H1 (cell line): ENCODE results near the gene MYO1D. TPM values are rescaled to one million over a fixed set of nuclear protein-coding genes. Genes with fewer than 3 reads are reported as not detected.
A peak's percentile ranks its signal among the peaks of the same experiment; 100 is the strongest.

ENCODE experiments used
- CTCF ChIA-PET: fragments of 300-600 bp; sonication (Branson Sonifier 250); formaldehyde crosslinking; loops from one replicate; lab custom pipeline; 2021; ENCODE audit not compliant: partially characterized antibody; lab: Charles Lee
- POLR2A ChIA-PET: fragments of 300-600 bp; sonication (Branson Sonifier 250); formaldehyde crosslinking; loops from one replicate; lab custom pipeline; 2021; ENCODE audit warnings: inconsistent platforms; ENCODE audit not compliant: partially characterized antibody; lab: Charles Lee
- DNase-seq, 2 experiments: peaks; one replicate each; pipeline versions ENCODE4 v3.0.0 to v3.0.0-alpha.2; 2010 to 2022; ENCODE audit warnings: low spot score in 2 of 2, low read depth in 1 of 2, mixed read lengths in 1 of 2
- FAIRE-seq: peaks from 2 replicates; lab custom pipeline; 2011; peaks lifted over from hg19 to GRCh38; lab: Jason Lieb, UNC
- H2AFZ ChIP-seq: 2 replicates; pipeline ENCODE4 v1.8.1; 2012; ENCODE audit warnings: low read length, inconsistent platforms
- H2AK5ac ChIP-seq: 2 replicates; pipeline ENCODE4 v1.6.1; 2013; ENCODE audit warnings: low read depth, low read length
- H2BK120ac ChIP-seq: replicated peaks from 2 replicates; pipeline ENCODE3; 2013; ENCODE audit warnings: low read depth, low read length, inconsistent platforms
- H2BK12ac ChIP-seq: 2 replicates; pipeline ENCODE4 v1.6.1; 2013; ENCODE audit warnings: low read depth, low read length
- H2BK15ac ChIP-seq: 2 replicates; pipeline ENCODE4 v1.6.1; 2013; ENCODE audit warnings: low read length
- H2BK20ac ChIP-seq: 2 replicates; pipeline ENCODE4 v1.6.1; 2013; ENCODE audit warnings: low read length
- H2BK5ac ChIP-seq: 2 replicates; pipeline ENCODE4 v1.6.1; 2013; ENCODE audit warnings: low read depth, low read length
- H3K14ac ChIP-seq: 2 replicates; pipeline ENCODE4 v1.6.1; 2013; ENCODE audit warnings: inconsistent platforms; ENCODE audit not compliant: insufficient read length
- H3K18ac ChIP-seq: 2 replicates; pipeline ENCODE4 v1.6.1; 2013; ENCODE audit warnings: low read length; ENCODE audit errors: extremely low read depth
- H3K23ac ChIP-seq: 2 replicates; pipeline ENCODE4 v1.6.1; 2013; ENCODE audit warnings: inconsistent platforms; ENCODE audit not compliant: insufficient read length
- H3K23me2 ChIP-seq: 2 replicates; pipeline ENCODE4 v1.6.1; 2013; ENCODE audit warnings: low read depth, low read length
- H3K27ac ChIP-seq: 2 replicates; pipeline ENCODE4 v1.6.1; 2011; ENCODE audit warnings: low read depth, low read length, inconsistent platforms
- H3K27me3 ChIP-seq, 4 experiments: replicated peaks in 1 of 4; 1 replicate in 1 of 4; 2 replicates in 3 of 4; pipeline versions ENCODE4 v1.6.1 to v1.8.1; 2011 to 2013; ENCODE audit warnings: low read length in 3 of 4, mild to moderate bottlenecking in 3 of 4, inconsistent platforms in 2 of 4, mixed read lengths in 2 of 4, moderate library complexity in 1 of 4; ENCODE audit not compliant: control insufficient read depth in 3 of 4, insufficient read depth in 3 of 4; ENCODE audit errors: extremely low read depth in 1 of 4
- H3K36me3 ChIP-seq, 4 experiments: 2 replicates each; pipeline versions ENCODE4 v1.6.1 to v1.8.1; 2011 to 2013; ENCODE audit warnings: mild to moderate bottlenecking in 4 of 4, low read length in 3 of 4, moderate library complexity in 2 of 4, control low read depth in 1 of 4, inconsistent platforms in 1 of 4; ENCODE audit not compliant: insufficient read depth in 4 of 4, control insufficient read depth in 2 of 4
- H3K4ac ChIP-seq: replicated peaks from 2 replicates; pipeline ENCODE3; 2013; ENCODE audit warnings: low read length, low read depth, mixed read lengths, inconsistent platforms; ENCODE audit not compliant: insufficient read length
- H3K4me1 ChIP-seq, 4 experiments: replicated peaks in 1 of 4; 1 replicate in 1 of 4; 2 replicates in 3 of 4; pipeline versions ENCODE4 v1.6.1 to v1.8.1; 2011 to 2013; ENCODE audit warnings: low read length in 3 of 4, inconsistent platforms in 2 of 4, mixed read lengths in 1 of 4; ENCODE audit not compliant: insufficient read depth in 4 of 4, control insufficient read depth in 3 of 4
- H3K4me2 ChIP-seq, 2 experiments: 2 replicates each; pipeline versions ENCODE4 v1.6.1 to v1.8.1; 2011 to 2013; ENCODE audit warnings: low read depth in 2 of 2, low read length in 2 of 2, control low read depth in 1 of 2, inconsistent platforms in 1 of 2, mild to moderate bottlenecking in 1 of 2; ENCODE audit not compliant: insufficient read depth in 1 of 2
- H3K4me3 ChIP-seq, 4 experiments: fragments of 200-600, 300-600 bp in 1 of 4; sonication (generic), shearing (Covaris generic), sonication (Bioruptor Twin) in 1 of 4; 2 replicates each; pipeline versions ENCODE4 v1.5.1 to v1.8.1; 2011 to 2016; ENCODE audit warnings: low read length in 4 of 4, low read depth in 3 of 4, control low read depth in 2 of 4, inconsistent platforms in 2 of 4, mild to moderate bottlenecking in 2 of 4, mixed read lengths in 1 of 4, moderate library complexity in 1 of 4; ENCODE audit not compliant: insufficient read depth in 2 of 4; ENCODE audit errors: extremely low read depth in 1 of 4
- H3K56ac ChIP-seq: replicated peaks from 2 replicates; pipeline ENCODE3; 2013; ENCODE audit warnings: low read depth, mild to moderate bottlenecking, mixed read lengths, low read length, inconsistent platforms; ENCODE audit not compliant: insufficient read length
- H3K79me1 ChIP-seq: 2 replicates; pipeline ENCODE4 v1.6.1; 2013; ENCODE audit warnings: low read depth, low read length, control low read depth
- H3K79me2 ChIP-seq, 2 experiments: 2 replicates each; pipeline versions ENCODE4 v1.6.1 to v1.8.1; 2012 to 2013; ENCODE audit warnings: low read length in 2 of 2, mild to moderate bottlenecking in 2 of 2, inconsistent platforms in 1 of 2; ENCODE audit not compliant: insufficient read depth in 2 of 2, control insufficient read depth in 1 of 2
- H3K9ac ChIP-seq, 4 experiments: replicated peaks in 1 of 4; 1 replicate in 1 of 4; 2 replicates in 3 of 4; pipeline versions ENCODE4 v1.6.1 to v1.8.1; 2011 to 2013; ENCODE audit warnings: low read depth in 3 of 4, low read length in 3 of 4, control low read depth in 2 of 4, mild to moderate bottlenecking in 2 of 4, moderate library complexity in 2 of 4, inconsistent platforms in 1 of 4; ENCODE audit errors: extremely low read depth in 1 of 4
- H3K9me3 ChIP-seq, 2 experiments: 2 replicates each; pipeline versions ENCODE4 v1.6.1 to v1.8.1; 2012 to 2013; ENCODE audit warnings: mild to moderate bottlenecking in 2 of 2, moderate library complexity in 2 of 2, control low read depth in 1 of 2, inconsistent platforms in 1 of 2, low read depth in 1 of 2, low read length in 1 of 2, mixed read lengths in 1 of 2; ENCODE audit not compliant: insufficient read depth in 2 of 2
- H4K20me1 ChIP-seq, 2 experiments: replicated peaks in 1 of 2; 2 replicates each; pipeline versions ENCODE3 to v1.8.1; 2011 to 2013; ENCODE audit warnings: inconsistent platforms in 2 of 2, low read length in 2 of 2, mild to moderate bottlenecking in 1 of 2; ENCODE audit not compliant: insufficient read depth in 2 of 2, control insufficient read depth in 1 of 2
- H4K5ac ChIP-seq: 2 replicates; pipeline ENCODE4 v1.6.1; 2013; ENCODE audit warnings: low read length, low read depth, mixed read lengths, inconsistent platforms; ENCODE audit not compliant: insufficient read length
- H4K8ac ChIP-seq: 2 replicates; pipeline ENCODE4 v1.8.0; 2013; ENCODE audit warnings: mild to moderate bottlenecking, moderate library complexity, low read length, inconsistent platforms; ENCODE audit not compliant: insufficient read depth; ENCODE audit errors: extremely low read depth
- H4K91ac ChIP-seq: replicated peaks from 2 replicates; pipeline ENCODE3; 2013; ENCODE audit warnings: low read length, mixed read lengths, inconsistent platforms; ENCODE audit not compliant: insufficient read length
- CEBPB ChIP-seq: IDR thresholded peaks from 2 replicates; pipeline ENCODE4 v1.6.1; 2012; ENCODE audit warnings: low read depth, low read length
- CREB1 ChIP-seq: IDR thresholded peaks from 2 replicates; pipeline ENCODE4 v1.6.1; 2012; ENCODE audit warnings: inconsistent platforms
- EZH2 ChIP-seq: fragments of 200-600 bp; sonication (generic); IDR thresholded peaks from 2 replicates; pipeline ENCODE4 v1.7.1; 2012; ENCODE audit warnings: low read depth, mild to moderate bottlenecking, moderate library complexity, low read length, inconsistent platforms; ENCODE audit not compliant: severe bottlenecking
- GABPA ChIP-seq: IDR thresholded peaks from 2 replicates; pipeline ENCODE4 v1.6.1; 2011; ENCODE audit warnings: mild to moderate bottlenecking, low read length, moderate library complexity, borderline replicate concordance; ENCODE audit not compliant: insufficient read depth
- NANOG ChIP-seq: IDR thresholded peaks from 2 replicates; pipeline ENCODE4 v1.6.1; 2011; ENCODE audit warnings: low read length, low read depth, mild to moderate bottlenecking, inconsistent platforms; ENCODE audit not compliant: insufficient read depth, poor library complexity, severe bottlenecking
- NRF1 ChIP-seq: IDR thresholded peaks from 2 replicates; pipeline ENCODE4 v1.6.1; 2011; ENCODE audit warnings: mild to moderate bottlenecking, low read depth, low read length, improper control_type of control experiment
- RFX5 ChIP-seq: IDR thresholded peaks from 2 replicates; pipeline ENCODE4 v1.6.1; 2011; ENCODE audit warnings: low read depth, low read length, improper control_type of control experiment, borderline replicate concordance
- RXRA ChIP-seq: IDR thresholded peaks from 2 replicates; pipeline ENCODE4 v1.6.1; 2011; ENCODE audit warnings: low read depth, mild to moderate bottlenecking, low read length, moderate library complexity; ENCODE audit not compliant: insufficient read depth
- SIRT6 ChIP-seq: IDR thresholded peaks from one replicate; pipeline ENCODE4 v1.7.1; 2012; ENCODE audit warnings: low read length, inconsistent platforms
- SP2 ChIP-seq: IDR thresholded peaks from 2 replicates; pipeline ENCODE4 v1.6.1; 2012; ENCODE audit warnings: mild to moderate bottlenecking, low read length, inconsistent platforms
- USF2 ChIP-seq: IDR thresholded peaks from 2 replicates; pipeline ENCODE4 v1.6.1; 2011; ENCODE audit warnings: low read length, improper control_type of control experiment
- ZNF274 ChIP-seq: IDR thresholded peaks from 2 replicates; pipeline ENCODE4 v1.7.0; 2012; ENCODE audit warnings: low read length, borderline replicate concordance; ENCODE audit errors: extremely low read depth
- WGBS, 2 experiments: shearing (Covaris generic) in 1 of 2; methylation state at CpG; one replicate each; pipeline versions ENCODE4 v1.1.6 to v1.1.7; 2013 to 2015; ENCODE audit warnings: low lambda C conversion rate in 2 of 2, mixed read lengths in 2 of 2, inconsistent platforms in 1 of 2, low coverage in 1 of 2, missing lambda C conversion rate in 1 of 2; ENCODE audit not compliant: insufficient replicate concordance in 2 of 2, insufficient coverage in 1 of 2, insufficient read length in 1 of 2; ENCODE audit errors: extremely low coverage in 1 of 2, missing lambda C conversion rate in 1 of 2; 5-methylcytosine and 5-hydroxymethylcytosine counted together
- polyA plus RNA-seq, 7 experiments: library from polyadenylated mRNA; depleted of rRNA in 3 of 7; stranded (reverse) in 5 of 7; unstranded in 2 of 7; fragments of >200 nt in 5 of 7; fragments of 200-250 nt in 2 of 7; gene quantifications; 1 replicate in 5 of 7; 2 replicates in 1 of 7; 4 replicates in 1 of 7; pipeline versions ENCODE4 v1.2.1 to v1.2.3, GENCODE V29; 2011 to 2013; ENCODE audit warnings: missing spikeins in 2 of 7, mixed read lengths in 2 of 7
- total RNA-seq: library from RNA; stranded (reverse); fragmentation: NEBNext Ultra II Directional; extraction: Animal tissue kit (Norgen Biotek cat#: 25700); gene quantifications from 2 replicates; pipeline ENCODE4 v1.2.1, GENCODE V29; 2021
- TF ChIP-seq, protein P1 (sequence below): IDR thresholded peaks from 2 replicates; pipeline ENCODE4 v1.6.1; 2012; ENCODE audit warnings: inconsistent platforms

The MYO1D gene
- total and polyA plus RNA-seq, 2 of the 8 experiments (the other 6 are each of a cell fraction or from before 2014, with no cell fraction given), result 6.5 to 25.4 TPM

DNA sequence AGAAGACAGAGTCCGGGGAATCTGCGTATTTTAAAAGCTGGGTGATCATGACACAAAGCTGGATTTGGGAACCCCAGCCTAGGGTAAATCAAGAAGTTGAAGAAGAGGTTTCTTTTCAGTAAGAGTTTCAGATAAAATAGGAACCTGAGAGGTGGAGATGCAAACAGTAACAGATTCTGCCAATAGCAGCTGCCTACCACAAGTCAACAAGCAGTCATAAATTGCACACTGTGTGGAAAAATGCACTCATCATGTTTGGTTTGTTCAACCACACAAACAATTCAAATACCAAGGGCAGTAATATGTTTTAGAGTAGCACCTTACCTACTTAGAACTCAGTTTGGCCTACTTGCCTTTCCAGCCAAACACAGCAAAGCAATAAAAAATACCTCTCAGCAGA, 14.0 kb downstream of the MYO1D start:
- Histone ChIP-seq H3K79me1 (no peaks in the 10 kb centered on the region), H3K4me1 (no peaks in the 10 kb centered on the region), H4K20me1 (no peaks in the 10 kb centered on the region), H3K36me3 (no peaks in the 10 kb centered on the region), H2BK5ac (no peak overlapping the region), H4K5ac (no peak overlapping the region), H3K4ac (no peak overlapping the region), H2BK15ac (no peak overlapping the region), H3K27me3 (no peaks in the 10 kb centered on the region), H3K27ac (no peak overlapping the region), H4K8ac (no peak overlapping the region), H3K4me2 (no peak overlapping the region), H2AK5ac (no peak overlapping the region), H3K79me2 (peaks cover 0 to 7% of the 10 kb centered on the region in 2 experiments; a peak in 1 of 4 replicates), H3K9me3 (no peaks in the 10 kb centered on the region), H3K9ac (no peak overlapping the region), H2BK120ac (no peak overlapping the region), H3K23ac (no peak overlapping the region), H2BK20ac (no peak overlapping the region), H3K18ac (no peak overlapping the region), H2BK12ac (no peak overlapping the region), H3K23me2 (no peaks in the 10 kb centered on the region), H3K4me3 (no peak overlapping the region), H3K14ac (no peak overlapping the region), H3K56ac (no peak overlapping the region), H4K91ac (no peak overlapping the region), H2AFZ (no peak overlapping the region)
- DNase-seq (no peak), FAIRE-seq (peak; percentile 42)
- WGBS, 2 experiments, result 100% methylated on average over 2 of the region's 2 CpGs; no CpG with 5 or more reads in 1 of the 2 experiments
- ChIA-PET CTCF (interaction anchor here (0.9 to 10.6 kb wide), 4 partner anchors 11 to 80 kb away, joined by 3 to 52 read pairs (median 4); partner anchors contain the start of gene MYO1D), POLR2A (interaction anchor here (0.8 to 2.6 kb wide), 2 partner anchors 10 to 13 kb away, joined by 3 to 8 read pairs; no protein-coding TSS in a partner anchor)
- TF ChIP-seq USF2, result no peak
- TF ChIP-seq, protein P1, sequence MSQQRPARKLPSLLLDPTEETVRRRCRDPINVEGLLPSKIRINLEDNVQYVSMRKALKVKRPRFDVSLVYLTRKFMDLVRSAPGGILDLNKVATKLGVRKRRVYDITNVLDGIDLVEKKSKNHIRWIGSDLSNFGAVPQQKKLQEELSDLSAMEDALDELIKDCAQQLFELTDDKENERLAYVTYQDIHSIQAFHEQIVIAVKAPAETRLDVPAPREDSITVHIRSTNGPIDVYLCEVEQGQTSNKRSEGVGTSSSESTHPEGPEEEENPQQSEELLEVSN, result no peak
- TF ChIP-seq GABPA, result no peak
- no peak for TF ChIP-seq SP2
- TF ChIP-seq ZNF274, result no peak
- no peak for TF ChIP-seq RFX5
- TF ChIP-seq NRF1, result no peak
- no peak for TF ChIP-seq SIRT6
- TF ChIP-seq EZH2, result no peak
- no peak for TF ChIP-seq CREB1
- TF ChIP-seq NANOG, result no peak
- no peak for TF ChIP-seq RXRA
- TF ChIP-seq CEBPB, result no peak
